ENCODE results near the gene INTS13. TPM values are rescaled to one million over a fixed set of nuclear protein-coding genes. Genes with fewer than 3 reads are reported as not detected.

INTS13 gene
- total RNA-seq, 1 experiment from 2014 or later, result 61.8 TPM

GRCh38 chr12:26861690-26862089, 76.1 kb downstream of the INTS13 start:
- H2AFZ ChIP-seq (ENCODE audit: low read length), result no peak overlapping the region
- no peaks in the 10 kb centered on the region for H3K36me3 ChIP-seq (ENCODE audit: low read depth, low read length)
- H4K20me1 ChIP-seq (ENCODE audit: low read length), result no peaks in the 10 kb centered on the region
- BruUV-seq (replicated peaks), result no TSS peak
- intact Hi-C loops (cut with micrococcal nuclease), result no loop called here
- H3K79me2 ChIP-seq (ENCODE audit: low read length), result no peaks in the 10 kb centered on the region
- no peak for ATAC-seq
- DNase-seq, result no peak
- no peaks in the 10 kb centered on the region for H3K4me1 ChIP-seq (ENCODE audit: insufficient read depth, low read length)
- H3K9ac ChIP-seq (ENCODE audit: low read length), result no peak overlapping the region
- H3K4me3 ChIP-seq (ENCODE audit: low read length), result no peak overlapping the region
- H3K27me3 ChIP-seq (ENCODE audit: low read length), result no peaks in the 10 kb centered on the region
- no peak overlapping the region for H3K27ac ChIP-seq (ENCODE audit: low read length)
- H3F3A ChIP-seq (ENCODE audit: low read length, unreplicated experiment), result no peaks in the 10 kb centered on the region
- CTCF ChIA-PET, result no interaction called here
- TF ChIP-seq CTCF (conservative IDR thresholded peaks at IDR 0.05; ENCODE audit: low read depth, low read length) (no peak), EZH2 (IDR thresholded peaks at IDR 0.05; ENCODE audit: low read length, unreplicated experiment) (no peak), EZH2phosphoT487 (IDR thresholded peaks at IDR 0.05; ENCODE audit: borderline replicate concordance, low read length) (no peak)
- POLR2A ChIA-PET (ENCODE audit: unreplicated experiment), result no interaction called here
- H3K9me2 ChIP-seq (replicated peaks; ENCODE audit: low read length), result no peaks in the 10 kb centered on the region
- H3K4me2 ChIP-seq (ENCODE audit: low read length), result no peak overlapping the region
- H3K9me3 ChIP-seq (ENCODE audit: low read length), result no peaks in the 10 kb centered on the region

- no TSS peak for BruUV-seq (replicated peaks)
- Histone ChIP-seq H3K9ac (ENCODE audit: low read length) (no peak overlapping the region), H3K9me3 (ENCODE audit: low read length) (no peaks in the 10 kb centered on the region), H3K4me1 (ENCODE audit: insufficient read depth, low read length) (peaks cover 3% of the 10 kb centered on the region; the same call in 1 of the 2 replicates), H3K4me2 (ENCODE audit: low read length) (no peak overlapping the region), H2AFZ (ENCODE audit: low read length) (no peak overlapping the region), H3K27me3 (ENCODE audit: low read length) (no peaks in the 10 kb centered on the region), H4K20me1 (ENCODE audit: low read length) (no peaks in the 10 kb centered on the region), H3K9me2 (replicated peaks; ENCODE audit: low read length) (no peaks in the 10 kb centered on the region), H3K79me2 (ENCODE audit: low read length) (no peaks in the 10 kb centered on the region), H3K4me3 (ENCODE audit: low read length) (no peak overlapping the region), H3K36me3 (ENCODE audit: low read depth, low read length) (no peaks in the 10 kb centered on the region), H3K27ac (ENCODE audit: low read length) (no peak overlapping the region), H3F3A (ENCODE audit: low read length, unreplicated experiment) (no peaks in the 10 kb centered on the region)
- ATAC-seq (peak; percentile 45), DNase-seq (no peak)
- ChIA-PET POLR2A (ENCODE audit: unreplicated experiment) (no interaction called here), CTCF (interaction anchor here (1.2 kb wide), 1 partner anchor 28 kb away, joined by 6 read pairs; no protein-coding TSS in a partner anchor)
- TF ChIP-seq CTCF (conservative IDR thresholded peaks at IDR 0.05; ENCODE audit: low read depth, low read length) (no peak), EZH2phosphoT487 (IDR thresholded peaks at IDR 0.05; ENCODE audit: borderline replicate concordance, low read length) (no peak), EZH2 (IDR thresholded peaks at IDR 0.05; ENCODE audit: low read length, unreplicated experiment) (no peak)
- intact Hi-C loops (cut with micrococcal nuclease), result loop anchor here (10.0 kb wide), 1 partner anchor 447 kb away; no protein-coding TSS in a partner anchor
These were observed 80.2 kb downstream of the INTS13 start for GRCh38 chr12:26857465-26858176.

- intact Hi-C loops (cut with micrococcal nuclease), result loop anchor here (10.0 kb wide), 1 partner anchor 449 kb away; no protein-coding TSS in a partner anchor
- no peak for TF ChIP-seq CTCF (conservative IDR thresholded peaks at IDR 0.05; ENCODE audit: low read depth, low read length)
- TF ChIP-seq EZH2phosphoT487 (IDR thresholded peaks at IDR 0.05; ENCODE audit: borderline replicate concordance, low read length), result no peak
- no peak for TF ChIP-seq EZH2 (IDR thresholded peaks at IDR 0.05; ENCODE audit: low read length, unreplicated experiment)
- Histone ChIP-seq H3K27me3 (ENCODE audit: low read length) (no peaks in the 10 kb centered on the region), H3K36me3 (ENCODE audit: low read depth, low read length) (no peaks in the 10 kb centered on the region), H3K4me2 (ENCODE audit: low read length) (no peak overlapping the region), H3K79me2 (ENCODE audit: low read length) (no peaks in the 10 kb centered on the region), H3F3A (ENCODE audit: low read length, unreplicated experiment) (no peaks in the 10 kb centered on the region), H4K20me1 (ENCODE audit: low read length) (no peaks in the 10 kb centered on the region), H3K9me3 (ENCODE audit: low read length) (no peaks in the 10 kb centered on the region), H3K9ac (ENCODE audit: low read length) (no peak overlapping the region), H3K4me3 (ENCODE audit: low read length) (no peak overlapping the region), H3K27ac (ENCODE audit: low read length) (no peak overlapping the region), H3K4me1 (ENCODE audit: insufficient read depth, low read length) (peaks cover 3% of the 10 kb centered on the region; the same call in 1 of the 2 replicates), H2AFZ (ENCODE audit: low read length) (no peak overlapping the region), H3K9me2 (replicated peaks; ENCODE audit: low read length) (no peaks in the 10 kb centered on the region)
- no peak for DNase-seq
- CTCF ChIA-PET, result interaction anchor here (0.6 to 1.2 kb wide), 2 partner anchors 30 to 161 kb away, joined by 4 read pairs; no protein-coding TSS in a partner anchor
- BruUV-seq (replicated peaks), result no TSS peak
- ATAC-seq, result no peak
- POLR2A ChIA-PET (ENCODE audit: unreplicated experiment), result no interaction called here
These were observed 82.4 kb downstream of the INTS13 start for GRCh38 chr12:26855337-26855736.
